HuH-7.5 (cell line): ENCODE data around the gene ZNF568.

Experiments used
- DNase-seq: peaks from one replicate; pipeline ENCODE4 v3.0.0; 2011; ENCODE audit warnings: low spot score

ZNF568 gene

DNA sequence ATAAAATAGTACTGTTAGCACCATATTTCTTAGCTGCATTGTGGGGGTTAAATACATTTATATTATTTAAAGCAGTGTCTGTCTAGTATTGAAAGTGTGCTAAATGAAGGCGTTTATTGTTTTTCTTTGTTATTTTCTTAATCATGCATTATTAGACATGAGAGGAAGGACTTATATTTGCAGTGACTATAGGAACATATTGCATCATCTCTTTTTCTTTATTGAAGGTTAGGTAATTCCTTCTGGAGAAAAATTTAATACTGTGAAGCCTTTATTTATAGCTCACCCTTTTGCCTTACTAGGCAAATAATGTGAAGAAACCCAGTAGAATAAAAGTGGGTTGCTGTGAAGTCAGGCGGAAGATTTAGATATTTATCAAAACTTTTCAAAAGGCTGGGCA lies 83.2 kb downstream of the ZNF568 start:
- DNase-seq = no peak

GRCh38 chr19:37007587-37008220 lies 91.6 kb downstream of the ZNF568 start:
- no peak for DNase-seq

DNA sequence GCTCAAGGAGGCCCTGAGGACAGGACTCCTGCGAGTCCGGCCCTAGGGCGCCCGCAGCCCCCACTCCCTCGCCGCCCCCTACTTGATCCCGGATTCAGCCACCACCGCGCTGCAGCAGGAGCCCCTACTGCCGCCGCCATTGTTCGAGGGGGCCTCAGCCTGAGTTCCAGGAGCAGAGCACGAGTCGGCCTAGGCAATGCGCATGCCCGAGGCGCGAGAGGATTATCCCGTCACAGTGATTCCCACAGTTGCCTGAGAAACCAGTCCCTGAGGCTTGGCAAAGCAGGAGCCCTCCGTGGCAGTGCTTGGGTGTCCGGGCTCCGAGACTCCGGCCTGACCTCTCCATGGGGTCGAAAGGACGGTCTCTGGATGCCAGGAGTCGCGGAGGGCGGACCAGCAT lies 93.7 kb downstream of the ZNF568 start:
- DNase-seq = no peak

DNA sequence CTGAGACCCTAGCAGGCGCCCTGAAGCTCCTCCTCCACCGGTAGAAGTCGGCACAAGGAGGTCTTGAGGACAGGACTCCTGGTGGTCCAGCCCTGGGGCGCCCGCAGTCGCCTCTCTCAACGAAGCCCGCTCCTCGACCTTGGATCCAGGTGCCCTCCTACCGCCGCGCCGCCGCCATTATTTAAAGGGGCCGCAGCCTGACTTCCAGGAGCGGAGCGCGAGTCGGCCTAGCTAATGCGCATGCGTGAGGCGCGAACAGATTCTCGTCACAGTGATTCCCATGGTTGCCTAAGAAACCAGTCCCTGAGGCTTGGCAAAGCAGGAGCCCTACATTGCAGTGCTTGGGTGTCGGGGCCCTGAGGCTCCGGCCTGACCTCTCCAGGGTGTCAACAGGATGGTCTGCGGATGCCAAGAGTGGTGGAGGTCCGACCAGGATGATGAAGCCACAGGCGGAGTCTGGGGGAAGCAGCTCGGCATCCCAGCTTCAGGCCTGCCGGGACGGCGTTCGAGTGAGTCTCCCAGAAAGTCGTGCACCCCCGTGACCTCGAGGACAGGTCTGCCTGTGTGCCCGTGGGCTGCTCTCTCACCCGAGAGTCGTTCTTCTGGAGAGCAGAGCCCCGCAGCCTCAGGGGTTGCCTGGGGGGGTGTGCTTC lies 96.1 kb downstream of the ZNF568 start:
- DNase-seq = no peak

DNA sequence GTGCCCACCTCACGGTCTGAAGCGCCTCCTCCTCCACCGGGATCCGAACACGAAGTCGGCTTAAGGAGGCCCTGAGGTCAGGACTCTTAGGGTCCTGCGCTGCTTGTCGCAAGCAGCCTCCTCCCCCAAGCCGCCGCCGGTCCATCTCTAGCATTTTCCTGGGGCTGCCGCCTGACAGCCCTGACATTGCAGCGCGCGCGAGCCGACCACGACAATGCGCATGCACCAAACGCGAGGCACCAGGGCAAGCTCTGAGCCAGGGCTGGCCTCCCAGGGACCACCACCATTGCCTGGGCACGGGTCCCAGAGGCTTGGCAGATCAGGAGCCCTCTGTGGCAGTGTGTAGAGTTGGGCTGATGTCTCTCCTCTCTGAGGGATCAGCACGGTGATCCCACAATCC lies 98.3 kb downstream of the ZNF568 start:
- DNase-seq = no peak

- DNase-seq = no peak
Measured at GRCh38 chr19:37045140-37045539, 129.0 kb downstream of the ZNF568 start.
